ENCODE measurements around the gene ZNF76. TPM values are rescaled to one million over a fixed set of nuclear protein-coding genes. Genes with fewer than 3 reads are reported as not detected.
A peak's percentile ranks its signal among the peaks of the same experiment; 100 is the strongest.
"Not testable (repeated sequence)": the region's sequence is repeated elsewhere in the genome, so short reads cannot be mapped to it uniquely, and the experiment has no call there.

ZNF76 gene
- total RNA-seq, 2 donors from 2014 or later = 29.1 to 33.5 TPM

DNA sequence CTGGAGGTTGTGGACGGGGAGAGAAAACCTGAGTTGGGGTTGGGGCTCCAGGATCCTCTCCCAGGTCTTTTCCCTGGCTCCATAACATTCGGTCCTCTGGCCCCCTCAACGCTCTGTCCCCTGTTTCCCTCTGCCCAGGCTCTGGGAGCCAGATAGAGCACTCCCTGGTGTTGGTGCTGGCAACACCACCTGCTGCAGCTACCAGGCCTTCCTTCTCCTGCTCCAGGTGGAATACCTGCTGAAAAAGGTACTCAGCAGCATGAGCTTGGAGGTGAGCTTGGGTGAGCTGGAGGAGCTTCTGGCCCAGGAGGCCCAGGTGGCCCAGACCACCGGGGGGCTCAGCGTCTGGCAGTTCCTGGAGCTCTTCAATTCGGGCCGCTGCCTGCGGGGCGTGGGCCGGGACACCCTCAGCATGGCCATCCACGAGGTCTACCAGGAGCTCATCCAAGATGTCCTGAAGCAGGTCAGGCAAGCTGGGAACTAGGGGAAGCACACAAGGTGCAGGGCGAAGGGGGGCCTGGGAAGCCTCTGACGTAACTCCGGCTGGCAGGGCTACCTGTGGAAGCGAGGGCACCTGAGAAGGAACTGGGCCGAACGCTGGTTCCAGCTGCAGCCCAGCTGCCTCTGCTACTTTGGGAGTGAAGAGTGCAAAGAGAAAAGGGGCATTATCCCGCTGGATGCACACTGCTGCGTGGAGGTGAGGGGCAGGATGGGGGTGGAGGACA is 52.7 kb downstream of the ZNF76 start:
- DNase-seq (no peak), ATAC-seq (no peak)
- intact Hi-C loops (cut with DNase I, micrococcal nuclease) = no loop called here

DNA sequence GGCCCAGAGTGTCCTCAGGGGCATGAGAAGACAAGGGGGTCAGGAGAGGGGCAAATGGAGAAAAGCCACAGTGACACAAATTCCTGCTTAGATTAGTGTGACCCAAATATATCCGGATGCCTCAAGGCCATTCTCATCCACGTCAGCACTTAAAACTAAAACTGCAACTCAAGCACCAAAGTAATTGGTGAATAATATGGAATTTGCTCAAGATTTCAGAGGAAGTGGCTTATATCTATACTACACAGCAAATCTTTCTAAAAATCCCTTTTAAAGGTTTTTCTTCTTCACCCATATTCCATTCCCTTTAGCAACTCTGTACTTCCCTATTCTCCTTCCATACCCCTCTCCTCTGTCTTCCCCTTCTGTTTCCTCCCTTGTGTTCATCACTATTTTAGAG is 53.3 kb downstream of the ZNF76 start:
- intact Hi-C loops (cut with DNase I, micrococcal nuclease) = no loop called here
- DNase-seq = no peak
- no peak for ATAC-seq

DNA sequence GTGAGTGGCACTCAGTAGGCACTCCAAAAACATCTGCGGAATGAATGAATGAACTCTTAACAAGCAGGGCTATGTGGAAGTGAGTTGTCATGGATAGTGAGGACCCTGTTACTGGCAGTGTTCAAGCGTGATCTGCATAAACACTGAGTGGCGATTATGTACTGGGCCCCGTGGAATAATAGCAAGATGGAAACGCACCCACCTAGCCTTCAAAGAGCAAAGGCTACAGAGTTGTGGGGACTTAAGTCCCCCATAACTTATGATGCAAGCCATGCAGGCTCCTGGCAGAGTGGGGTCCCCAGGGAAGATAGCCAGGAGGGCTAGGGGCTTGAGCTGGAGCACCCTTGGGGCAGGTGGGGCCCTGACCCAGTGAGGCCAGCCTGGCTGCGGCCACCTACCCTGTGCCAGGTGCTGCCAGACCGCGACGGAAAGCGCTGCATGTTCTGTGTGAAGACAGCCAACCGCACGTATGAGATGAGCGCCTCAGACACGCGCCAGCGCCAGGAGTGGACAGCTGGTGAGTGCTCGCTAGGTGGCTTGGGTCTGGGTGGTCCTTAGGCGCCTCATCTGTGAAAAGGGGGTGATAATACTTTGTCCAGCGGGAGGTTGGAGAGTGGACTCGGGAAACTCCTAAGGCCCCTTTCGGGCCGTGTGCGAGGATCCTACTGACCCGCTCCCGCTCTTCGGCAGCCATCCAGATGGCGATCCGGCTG is 58.1 kb downstream of the ZNF76 start:
- intact Hi-C loops (cut with DNase I, micrococcal nuclease) = no loop called here
- peak; percentile 51 for ATAC-seq
- DNase-seq = no peak

DNA sequence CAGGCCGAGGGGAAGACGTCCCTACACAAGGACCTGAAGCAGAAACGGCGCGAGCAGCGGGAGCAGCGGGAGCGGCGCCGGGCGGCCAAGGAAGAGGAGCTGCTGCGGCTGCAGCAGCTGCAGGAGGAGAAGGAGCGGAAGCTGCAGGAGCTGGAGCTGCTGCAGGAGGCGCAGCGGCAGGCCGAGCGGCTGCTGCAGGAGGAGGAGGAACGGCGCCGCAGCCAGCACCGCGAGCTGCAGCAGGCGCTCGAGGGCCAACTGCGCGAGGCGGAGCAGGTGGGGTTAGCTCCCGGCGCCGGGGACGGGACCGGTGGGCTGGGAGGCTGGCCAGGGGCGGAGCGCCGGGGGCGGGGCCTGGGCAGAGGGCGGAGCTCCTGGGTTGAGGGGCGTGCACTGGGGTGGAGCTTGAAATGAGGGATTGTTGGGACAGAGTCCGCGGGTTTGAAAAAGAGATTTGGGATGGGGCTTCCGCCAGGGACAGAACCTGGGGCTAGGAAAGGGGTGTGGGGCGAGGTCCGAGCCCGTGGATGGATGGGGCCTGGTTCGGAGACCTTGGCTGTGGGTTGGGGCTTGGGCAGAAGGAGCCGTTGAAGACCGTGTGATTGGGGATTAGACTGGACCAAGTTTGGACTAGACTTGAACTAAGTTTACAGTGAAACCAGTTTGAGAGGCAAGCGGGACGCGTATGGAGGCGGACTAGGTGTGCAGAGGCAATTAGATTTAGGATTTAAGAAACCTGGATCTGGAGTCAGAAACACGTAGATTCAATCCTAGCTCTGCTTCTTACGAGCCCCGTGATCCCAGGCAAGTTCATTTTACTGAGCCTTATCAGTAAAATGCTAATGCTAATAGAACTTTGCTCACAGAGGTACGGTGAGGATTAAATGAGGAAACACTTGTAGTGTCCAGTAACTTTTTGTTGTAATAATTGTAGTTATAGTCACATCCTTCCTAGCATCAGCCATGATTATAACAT is 58.9 kb downstream of the ZNF76 start:
- ATAC-seq (peak; percentile 99), DNase-seq (peak; percentile 81 to 86)
- intact Hi-C loops (cut with DNase I, micrococcal nuclease) = no loop called here

DNA sequence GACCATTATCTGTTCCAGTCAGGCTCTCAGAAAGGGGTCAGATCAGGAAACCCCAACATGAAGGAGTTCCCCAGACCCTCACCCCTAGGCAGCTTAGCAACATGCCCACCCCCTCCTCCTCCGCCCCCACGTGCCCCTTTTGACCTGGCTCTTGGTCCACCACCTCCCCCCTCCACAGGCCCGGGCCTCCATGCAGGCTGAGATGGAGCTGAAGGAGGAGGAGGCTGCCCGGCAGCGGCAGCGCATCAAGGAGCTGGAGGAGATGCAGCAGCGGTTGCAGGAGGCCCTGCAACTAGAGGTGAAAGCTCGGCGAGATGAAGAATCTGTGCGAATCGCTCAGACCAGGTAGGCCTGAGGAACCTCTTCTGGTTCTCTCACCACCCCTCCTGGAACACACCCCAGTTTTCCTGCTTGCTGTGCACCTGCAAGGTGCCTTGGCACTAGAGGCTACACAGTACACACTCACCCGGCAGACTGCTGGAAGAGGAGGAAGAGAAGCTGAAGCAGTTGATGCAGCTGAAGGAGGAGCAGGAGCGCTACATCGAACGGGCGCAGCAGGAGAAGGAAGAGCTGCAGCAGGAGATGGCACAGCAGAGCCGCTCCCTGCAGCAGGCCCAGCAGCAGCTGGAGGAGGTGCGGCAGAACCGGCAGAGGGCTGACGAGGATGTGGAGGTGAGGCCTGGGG is 60.0 kb downstream of the ZNF76 start:
- DNase-seq (no peak), ATAC-seq (no peak)
- intact Hi-C loops (cut with DNase I, micrococcal nuclease) = no loop called here

DNA sequence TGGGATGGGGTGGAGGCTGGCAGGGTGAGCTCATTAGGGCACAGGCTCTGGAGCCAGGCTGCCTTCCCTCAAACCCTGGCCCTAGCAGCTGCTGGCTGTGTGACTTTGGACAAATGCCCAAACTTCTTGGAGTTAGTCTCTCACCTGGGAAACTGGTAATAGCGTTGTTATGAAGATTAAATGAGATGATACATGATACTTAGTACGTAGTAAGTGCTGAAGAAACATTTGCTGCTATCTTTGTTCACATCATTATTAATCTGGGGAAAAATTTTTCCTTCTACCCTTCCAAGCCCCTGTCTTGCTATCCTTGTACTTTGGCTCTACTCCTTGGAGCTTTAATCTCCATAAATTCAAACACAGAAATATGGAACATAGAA is 60.5 kb downstream of the ZNF76 start:
- intact Hi-C loops (cut with DNase I, micrococcal nuclease) = no loop called here
- DNase-seq = no peak
- ATAC-seq = no peak

DNA sequence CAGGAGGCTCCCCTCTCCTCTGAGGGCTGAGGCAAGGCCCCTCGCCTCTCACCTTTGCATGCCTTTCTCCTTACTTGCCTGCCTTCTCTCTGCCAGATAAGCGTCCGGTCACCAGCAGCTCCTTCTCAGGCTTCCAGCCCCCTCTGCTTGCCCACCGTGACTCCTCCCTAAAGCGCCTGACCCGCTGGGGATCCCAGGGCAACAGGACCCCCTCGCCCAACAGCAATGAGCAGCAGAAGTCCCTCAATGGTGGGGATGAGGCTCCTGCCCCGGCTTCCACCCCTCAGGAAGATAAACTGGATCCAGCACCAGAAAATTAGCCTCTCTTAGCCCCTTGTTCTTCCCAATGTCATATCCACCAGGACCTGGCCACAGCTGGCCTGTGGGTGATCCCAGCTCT is 61.6 kb downstream of the ZNF76 start:
- ATAC-seq (no peak), DNase-seq (no peak)
- intact Hi-C loops (cut with DNase I, micrococcal nuclease) = no loop called here

DNA sequence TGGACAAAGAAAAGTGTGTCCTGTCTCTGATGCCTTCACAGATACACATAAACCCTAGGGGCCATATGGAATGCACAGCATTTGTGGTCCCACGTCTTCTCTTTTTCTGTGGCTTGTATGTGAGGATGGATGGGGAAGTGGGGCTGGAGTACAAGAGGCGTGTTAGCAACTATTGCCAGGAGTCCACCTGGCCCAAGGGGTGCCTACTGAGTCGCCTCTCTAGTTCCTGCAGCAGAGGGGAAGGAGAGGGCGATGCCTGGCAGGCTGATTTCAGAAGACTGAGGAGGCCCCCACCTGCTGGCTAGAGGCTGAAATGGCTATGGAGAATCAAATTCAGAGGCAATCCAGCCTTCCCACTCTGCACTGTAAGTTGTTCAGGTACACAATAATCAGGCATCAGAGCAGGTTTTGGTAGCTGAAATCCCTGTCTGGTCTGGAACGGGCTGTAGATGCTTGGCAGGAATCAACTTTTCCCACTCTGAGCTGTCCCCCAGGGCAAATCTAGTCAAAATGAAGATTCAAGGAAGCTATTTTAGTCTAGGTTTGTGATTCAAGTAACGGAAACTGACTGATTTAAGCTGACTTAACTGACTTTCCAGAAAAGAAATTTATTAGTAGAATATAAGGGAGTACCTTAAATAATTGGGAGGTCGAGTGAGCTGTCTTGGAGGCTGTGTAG is 68.0 kb downstream of the ZNF76 start:
- peak; percentile 85 for ATAC-seq
- peak; percentile 56 to 77 for DNase-seq

DNA sequence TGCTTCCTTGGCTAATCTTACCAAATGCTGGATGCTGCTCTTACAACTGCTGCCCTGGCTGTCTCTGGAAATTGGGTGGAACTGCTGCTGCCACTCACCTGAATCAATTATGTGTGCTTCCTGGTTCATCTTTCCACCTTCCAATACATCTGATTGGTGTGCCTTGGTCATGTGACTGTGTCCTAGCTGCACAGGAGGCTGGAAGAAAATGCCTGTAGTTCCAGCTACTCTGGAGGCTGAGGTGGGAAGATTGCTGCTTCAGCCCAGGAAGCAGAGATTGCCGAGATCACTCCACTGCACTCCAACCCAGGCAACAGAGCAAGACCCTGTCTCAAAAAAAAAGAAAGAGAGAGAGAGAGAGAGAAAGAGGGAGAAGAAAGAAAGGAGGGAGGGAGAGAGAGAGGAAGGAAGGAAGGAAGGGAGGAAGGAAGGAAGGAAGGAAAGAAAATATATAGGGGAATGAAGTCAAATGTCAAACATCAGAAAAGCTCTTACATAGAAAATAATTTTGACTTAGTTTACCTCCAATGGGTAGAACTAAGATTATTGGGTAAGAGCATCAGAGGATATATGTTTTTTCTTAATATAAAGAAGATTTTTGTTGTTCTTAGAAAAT is 68.7 kb downstream of the ZNF76 start:
- peak; percentile 44 for ATAC-seq
- no peak for DNase-seq
- intact Hi-C loops (cut with DNase I, micrococcal nuclease) = no loop called here

More for the DNA sequence above, 68.0 kb downstream of the ZNF76 start:
- intact Hi-C loops (cut with DNase I, micrococcal nuclease) = no loop called here

DNA sequence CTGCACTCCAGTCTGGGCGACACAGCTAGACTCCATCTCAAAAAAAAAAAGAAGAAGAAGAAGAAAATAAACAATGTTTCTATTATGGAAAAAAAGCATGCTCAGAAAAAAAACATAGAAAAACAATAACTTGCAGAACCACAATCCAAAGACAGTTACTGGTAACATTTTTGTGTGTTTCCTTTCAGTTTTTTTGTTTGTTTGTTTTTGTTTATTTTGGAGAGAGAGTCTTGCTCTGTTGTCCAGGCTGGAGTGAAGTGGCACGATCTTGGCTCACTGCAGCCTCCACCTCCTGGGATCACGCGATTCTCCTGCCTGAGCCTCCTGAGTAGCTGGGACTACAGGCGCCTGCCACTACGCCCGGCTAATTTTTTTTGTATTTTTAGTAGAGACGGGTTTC is 69.4 kb downstream of the ZNF76 start:
- ATAC-seq; intact Hi-C loops (cut with DNase I, micrococcal nuclease): not testable (repeated sequence)

DNA sequence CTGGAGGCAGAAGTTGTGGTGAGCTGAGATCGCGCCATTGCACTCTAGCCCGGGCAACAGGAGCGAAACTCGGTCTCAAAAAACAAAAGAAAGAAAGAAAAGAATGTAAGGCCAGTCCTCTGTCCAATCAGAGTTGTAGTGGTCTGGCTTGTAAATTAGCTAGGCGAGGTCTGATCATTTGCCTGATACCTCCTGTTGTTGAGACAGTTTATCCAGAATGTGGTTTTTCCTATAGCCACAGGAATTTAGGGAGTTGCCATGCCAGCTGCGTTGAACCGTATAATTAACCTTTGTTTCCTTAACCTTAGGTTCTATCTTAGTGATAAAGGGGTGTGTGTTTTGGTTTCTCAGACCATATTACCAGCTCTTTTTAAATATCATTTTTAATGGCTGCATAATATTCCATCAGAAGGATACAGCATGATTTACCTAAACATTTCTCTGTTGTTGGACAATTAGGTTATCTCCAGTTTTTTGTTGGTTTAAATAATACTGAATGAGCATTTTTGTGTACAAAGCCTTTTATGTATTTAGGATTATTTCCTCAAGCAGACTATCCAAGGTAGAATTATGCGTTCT is 71.1 kb downstream of the ZNF76 start:
- ATAC-seq (no peak), DNase-seq (no peak)
- intact Hi-C loops (cut with DNase I, micrococcal nuclease) = no loop called here

More for the DNA sequence above, 69.4 kb downstream of the ZNF76 start:
- not testable (repeated sequence) for DNase-seq

DNA sequence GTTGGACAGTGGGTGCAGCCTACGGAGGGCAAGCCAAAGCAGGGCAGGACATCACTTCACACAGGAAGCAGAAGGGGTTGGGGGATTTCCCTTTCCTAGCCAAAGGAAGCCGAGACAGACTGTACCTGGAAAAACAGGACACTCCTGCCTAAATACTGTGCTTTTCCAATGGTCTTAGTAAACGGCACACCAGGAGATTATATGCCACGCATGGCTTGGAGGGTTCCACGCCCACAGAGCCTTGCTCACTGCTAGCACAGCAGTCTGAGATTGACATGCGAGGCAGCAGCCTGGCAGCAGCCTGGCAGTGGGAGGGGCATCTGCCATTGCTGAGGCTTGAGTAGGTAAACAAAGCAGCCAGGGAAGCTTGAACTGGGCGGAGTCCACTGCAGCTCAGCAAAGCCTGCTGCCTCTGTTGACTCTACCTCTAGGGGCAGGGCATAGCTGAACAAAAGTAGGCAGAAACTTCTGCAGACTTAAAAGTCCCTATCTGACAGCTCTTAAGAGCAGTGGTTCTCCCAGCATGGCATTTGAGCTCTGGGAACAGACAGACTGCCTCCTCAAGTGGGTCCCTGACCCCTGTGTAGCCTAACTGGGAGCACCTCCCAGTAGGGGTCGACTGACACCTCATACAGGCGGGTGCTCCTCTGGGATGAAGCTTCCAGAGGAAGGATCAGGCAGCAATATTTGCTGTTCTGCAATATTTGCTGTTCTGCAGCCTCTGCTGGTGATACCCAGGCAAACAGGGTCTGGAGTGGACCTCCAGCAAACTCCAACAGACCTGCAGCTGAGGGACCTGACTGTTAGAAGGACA is 72.7 kb downstream of the ZNF76 start:
- ATAC-seq (peak; percentile 91), DNase-seq (peak; percentile 83 to 85)
- intact Hi-C loops (cut with DNase I, micrococcal nuclease) = not testable (repeated sequence)

DNA sequence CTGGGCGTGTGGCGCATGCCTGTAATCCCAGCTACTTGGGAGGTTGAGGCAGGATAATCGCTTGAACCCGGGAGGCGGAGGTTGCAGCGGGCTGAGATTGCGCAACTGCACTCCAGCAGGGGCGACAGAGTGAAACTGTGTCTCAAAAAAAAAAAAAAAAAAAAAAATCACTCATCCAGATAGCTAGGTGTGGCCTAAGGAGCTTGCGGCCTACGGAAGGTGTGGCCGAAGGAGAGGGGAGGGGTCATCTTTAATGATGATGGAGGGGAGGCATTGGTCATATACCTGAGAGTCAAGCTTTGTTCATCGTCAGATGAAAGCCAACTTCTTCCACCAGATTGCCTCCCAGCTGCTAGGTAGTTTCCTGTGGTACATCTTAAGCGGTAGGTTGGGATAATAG is 82.0 kb downstream of the ZNF76 start:
- intact Hi-C loops (cut with DNase I, micrococcal nuclease) = loop anchor here in 1 of 2 donors (10.0 kb wide), 1 partner anchor 93 kb away; no protein-coding TSS in a partner anchor
- ATAC-seq = no peak
- DNase-seq = no peak

DNA sequence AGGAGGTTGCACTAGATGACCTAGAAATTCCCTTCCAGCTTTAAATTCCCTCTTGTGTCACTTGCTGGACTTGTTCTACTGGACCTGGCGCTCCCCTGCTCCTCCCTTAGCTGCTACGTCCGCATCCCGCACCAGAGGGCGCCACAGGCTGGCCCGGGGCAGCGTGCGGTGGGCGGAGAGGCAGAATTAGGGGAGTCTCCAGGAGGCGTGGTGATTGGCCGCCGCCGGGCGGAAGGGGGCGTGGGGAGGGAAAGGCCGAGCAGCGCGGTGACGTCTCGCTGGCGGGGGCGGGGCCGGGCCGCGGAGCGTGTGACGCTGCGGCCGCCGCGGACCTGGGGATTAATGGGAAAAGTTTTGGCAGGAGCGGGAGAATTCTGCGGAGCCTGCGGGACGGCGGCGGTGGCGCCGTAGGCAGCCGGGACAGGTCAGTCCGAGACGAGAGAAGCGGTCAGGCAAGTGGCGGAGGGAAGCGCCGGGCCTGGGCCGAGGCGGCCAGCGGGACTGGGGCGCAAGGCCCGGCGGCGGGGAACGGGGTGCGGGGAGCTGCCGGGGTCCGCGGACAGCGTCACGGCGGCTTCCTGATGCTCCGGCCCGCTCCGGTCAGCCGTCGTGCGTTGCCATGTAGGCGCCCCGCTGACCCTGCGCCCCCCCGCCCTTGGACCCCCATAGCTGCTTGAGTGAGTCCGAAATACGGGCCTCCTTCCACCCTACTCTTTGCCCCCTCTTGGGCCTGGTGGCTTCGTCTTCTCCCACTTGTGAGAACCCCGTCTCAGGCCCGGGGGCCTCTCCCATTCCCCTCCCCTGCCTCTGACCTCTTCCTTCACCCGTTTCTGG is 82.9 kb downstream of the ZNF76 start, which contains the start of gene PPARD:
Gene PPARD (plus strand): TSS at position 301 of the 834 bp plus-strand sequence. CDS start 68,530 bp downstream, outside the sequence.
- intact Hi-C loops (cut with DNase I, micrococcal nuclease) = loop anchor here (1.0 to 10.0 kb wide), 2 partner anchors 92 to 107 kb away; no protein-coding TSS in a partner anchor
- DNase-seq (peak; percentile 97 to 98), ATAC-seq (peak; percentile 99)

DNA sequence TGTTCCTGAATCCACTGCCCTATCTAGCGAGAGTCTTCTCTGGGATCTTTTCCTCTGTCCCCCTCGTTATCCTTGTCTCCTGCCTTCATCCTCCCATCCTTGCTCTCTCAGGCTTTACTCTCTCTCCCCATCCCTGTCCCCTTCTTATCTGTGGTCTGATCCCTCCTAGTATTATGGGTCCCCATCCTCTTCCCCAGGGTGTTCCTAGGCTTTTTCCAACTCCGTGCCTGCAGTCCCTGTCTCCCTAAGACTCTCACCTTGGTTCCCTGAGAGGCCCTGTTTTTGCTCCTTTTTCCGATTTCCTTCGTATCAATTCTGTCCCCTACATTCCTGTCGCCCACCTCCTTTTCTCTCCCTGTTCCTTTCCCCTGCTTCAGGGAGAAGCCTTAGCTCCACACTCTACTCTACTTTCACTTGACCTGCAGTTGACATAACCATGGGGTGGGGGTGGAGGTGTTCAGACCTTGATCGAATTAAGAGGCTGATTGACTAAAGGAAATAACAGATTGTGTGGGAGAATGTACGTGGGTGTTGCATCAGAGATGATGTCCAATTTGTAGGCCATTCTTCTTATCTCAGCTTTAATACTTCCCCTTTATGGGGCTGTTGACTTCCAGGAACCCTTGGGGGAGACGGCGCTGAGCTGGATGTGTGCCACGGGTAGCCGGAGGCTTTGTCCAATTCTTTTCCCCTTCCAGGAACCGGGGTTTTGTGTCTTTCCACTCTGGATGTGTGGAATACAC is 83.7 kb downstream of the ZNF76 start:
- intact Hi-C loops (cut with DNase I, micrococcal nuclease) = loop anchor here in 1 of 2 donors (10.0 kb wide), 1 partner anchor 92 kb away; no protein-coding TSS in a partner anchor
- ATAC-seq (peak; percentile 23), DNase-seq (peak; percentile 41 to 58)

All from left colon (tissue), 2 donors.